Stimulated activated naive B cell treated with anti-CD40 and anti-IgM and Interleukin-4, amounts not matched to agents 10 μg/mL and 1 μg/mL and 100 μg/mL, for 72 hours (primary cell): Measurements from ENCODE around the gene NIN.
A peak's percentile ranks its signal among the peaks of the same experiment; 100 is the strongest.

Experiments used
- ATAC-seq, 2 donors: fragments of 150-1000 bp; cut with Tn5 transposase; replicated peaks; 2 replicates each; pipeline ENCODE4 v1.10.0; 2021; ENCODE audit warnings: moderate library complexity in 1 of 2
- DNase-seq: peaks from one replicate; pipeline ENCODE4 v3.0.0; 2021
- H3K27ac Mint-ChIP-seq: one replicate; pipeline ENCODE4 v1.8.0; 2022; ENCODE audit warnings: mild to moderate bottlenecking, mixed read lengths
- H3K27me3 Mint-ChIP-seq, 2 donors: one replicate each; pipeline ENCODE4 v1.8.0; 2022; ENCODE audit warnings: mixed read lengths in 2 of 2
- H3K36me3 Mint-ChIP-seq, 2 donors: one replicate each; pipeline ENCODE4 v1.8.0; 2022; ENCODE audit warnings: mixed read lengths in 2 of 2, mild to moderate bottlenecking in 1 of 2
- H3K4me1 Mint-ChIP-seq, 2 donors: one replicate each; pipeline ENCODE4 v1.8.0; 2022; ENCODE audit warnings: mixed read lengths in 2 of 2, mild to moderate bottlenecking in 1 of 2
- H3K4me3 Mint-ChIP-seq, 2 donors: one replicate each; pipeline ENCODE4 v1.8.0; 2022; ENCODE audit warnings: mild to moderate bottlenecking in 2 of 2, mixed read lengths in 2 of 2, moderate library complexity in 1 of 2
- H3K9me3 Mint-ChIP-seq, 2 donors: one replicate each; pipeline ENCODE4 v1.8.0; 2022; ENCODE audit warnings: mixed read lengths in 2 of 2, mild to moderate bottlenecking in 1 of 2

Gene NIN

GRCh38 chr14:50736932-50737419, 94.0 kb downstream of the NIN start:
- DNase-seq, result no peak
- no peak overlapping the region for H3K27ac Mint-ChIP-seq
- peak in 1 of 2 donors; percentile 29 for ATAC-seq
- no peak overlapping the region for H3K4me3 Mint-ChIP-seq
- H3K27me3 Mint-ChIP-seq, result no peaks in the 10 kb centered on the region
- H3K9me3 Mint-ChIP-seq, result no peaks in the 10 kb centered on the region
- H3K4me1 Mint-ChIP-seq, result peaks cover 0 to 8% of the 10 kb centered on the region in 2 donors
- peaks cover 26 to 49% of the 10 kb centered on the region in 2 donors for H3K36me3 Mint-ChIP-seq

GRCh38 chr14:50734950-50735695, 95.8 kb downstream of the NIN start:
- Mint-ChIP-seq H3K27me3 (no peaks in the 10 kb centered on the region), H3K36me3 (peaks cover 36 to 55% of the 10 kb centered on the region in 2 donors), H3K4me3 (no peak overlapping the region), H3K9me3 (no peaks in the 10 kb centered on the region), H3K27ac (no peak overlapping the region), H3K4me1 (no peaks in the 10 kb centered on the region)
- ATAC-seq (no peak), DNase-seq (no peak)

DNA sequence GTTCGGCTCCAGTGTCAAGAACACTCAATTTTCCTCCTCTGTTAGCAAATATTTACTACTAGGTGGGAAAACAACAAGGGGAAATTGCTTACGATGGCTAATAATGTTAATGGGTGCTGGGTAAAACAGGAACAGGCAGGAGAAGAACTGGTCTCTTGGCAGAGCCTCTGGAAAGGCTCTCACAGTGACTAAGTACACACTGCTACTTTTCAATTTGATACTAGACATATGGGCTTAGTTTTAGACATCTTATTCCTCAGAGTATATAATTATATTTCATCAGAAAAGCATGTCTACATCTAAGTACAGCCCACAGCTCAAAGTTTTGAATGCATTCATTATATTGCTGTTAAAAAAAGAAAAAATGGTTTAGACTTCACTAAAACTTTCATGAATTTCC, 97.5 kb downstream of the NIN start:
- ATAC-seq, result no peak
- no peaks in the 10 kb centered on the region for H3K9me3 Mint-ChIP-seq
- no peaks in the 10 kb centered on the region for H3K4me1 Mint-ChIP-seq
- no peak overlapping the region for H3K4me3 Mint-ChIP-seq
- peaks cover 38 to 60% of the 10 kb centered on the region in 2 donors for H3K36me3 Mint-ChIP-seq
- DNase-seq, result no peak
- H3K27me3 Mint-ChIP-seq, result no peaks in the 10 kb centered on the region
- no peak overlapping the region for H3K27ac Mint-ChIP-seq

- no peak for ATAC-seq
- Mint-ChIP-seq H3K9me3 (no peaks in the 10 kb centered on the region), H3K4me3 (no peak overlapping the region), H3K27ac (no peak overlapping the region), H3K36me3 (peaks cover 50 to 70% of the 10 kb centered on the region in 2 donors), H3K4me1 (peaks cover 8 to 16% of the 10 kb centered on the region in 2 donors), H3K27me3 (no peaks in the 10 kb centered on the region)
- no peak for DNase-seq
Observed at GRCh38 chr14:50728836-50729235, 102.1 kb downstream of the NIN start.

DNA sequence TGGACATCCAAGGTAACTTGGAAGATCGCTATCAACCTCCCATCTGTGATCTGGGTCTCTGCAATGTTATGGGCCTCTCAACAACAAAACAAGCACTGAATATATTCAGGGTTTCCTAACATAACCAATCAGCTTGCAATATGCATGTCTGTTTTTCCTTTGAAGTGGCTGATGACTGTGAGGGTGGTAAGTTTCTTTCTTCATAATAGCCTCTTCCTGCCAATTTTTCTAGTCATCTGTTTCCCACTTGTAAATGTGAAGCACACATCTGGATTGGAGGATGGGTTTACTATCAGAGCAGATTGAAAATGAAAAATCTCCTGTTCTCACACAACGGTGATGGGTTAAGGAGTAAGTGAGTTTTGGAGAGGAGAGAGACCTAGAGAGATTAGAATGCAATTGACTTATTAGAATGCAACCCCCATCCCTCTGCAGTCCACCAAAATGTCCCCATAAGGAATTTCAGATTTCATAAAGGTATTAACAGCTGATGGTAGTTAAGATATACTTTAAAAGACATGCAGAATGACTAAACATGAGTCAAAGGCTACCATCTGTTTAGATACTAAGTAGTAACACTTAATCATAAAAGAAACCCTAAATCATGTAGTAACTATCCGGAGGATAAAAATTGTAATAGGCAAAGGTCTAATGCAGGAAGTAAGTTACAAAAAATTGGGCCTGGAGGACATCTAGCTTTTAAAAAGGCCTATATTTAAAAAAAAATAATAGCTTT, 104.4 kb downstream of the NIN start:
- Mint-ChIP-seq H3K27me3 (no peaks in the 10 kb centered on the region), H3K4me3 (no peak overlapping the region), H3K36me3 (peaks cover 44 to 66% of the 10 kb centered on the region in 2 donors), H3K9me3 (no peaks in the 10 kb centered on the region), H3K27ac (peak overlapping the region; percentile 67), H3K4me1 (peaks cover 8 to 16% of the 10 kb centered on the region in 2 donors)
- DNase-seq (no peak), ATAC-seq (peak in 1 of 2 donors; percentile 39)

DNA sequence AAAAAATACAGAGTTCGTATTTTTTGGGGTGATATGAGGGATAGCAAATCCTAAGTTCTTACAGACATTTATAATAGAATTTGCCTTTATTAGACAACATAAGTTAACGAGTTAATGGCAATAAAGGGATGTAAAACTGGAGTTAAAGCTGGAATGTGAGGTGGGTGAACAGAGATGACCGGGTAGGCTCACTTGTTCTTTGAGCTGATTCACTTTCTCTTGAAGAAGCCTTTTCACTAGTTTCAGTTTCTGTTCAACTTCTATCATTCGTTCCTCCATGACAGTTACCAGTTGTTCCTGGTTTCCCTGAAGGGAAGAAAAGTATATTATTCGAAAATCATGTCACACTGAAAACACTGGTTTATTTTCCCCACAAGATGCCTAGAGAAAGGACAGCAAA, 105.2 kb downstream of the NIN start:
- Mint-ChIP-seq H3K36me3 (peaks cover 38 to 65% of the 10 kb centered on the region in 2 donors), H3K9me3 (no peaks in the 10 kb centered on the region), H3K4me3 (no peak overlapping the region), H3K27ac (no peak overlapping the region), H3K27me3 (no peaks in the 10 kb centered on the region), H3K4me1 (peaks cover 8 to 16% of the 10 kb centered on the region in 2 donors)
- no peak for ATAC-seq
- DNase-seq, result no peak

- ATAC-seq (no peak), DNase-seq (no peak)
- no peak overlapping the region for H3K4me3 Mint-ChIP-seq
- H3K27ac Mint-ChIP-seq, result peak overlapping the region; percentile 62
- peaks cover 12 to 30% of the 10 kb centered on the region in 2 donors for H3K36me3 Mint-ChIP-seq
- no peaks in the 10 kb centered on the region for H3K9me3 Mint-ChIP-seq
- H3K27me3 Mint-ChIP-seq, result no peaks in the 10 kb centered on the region
- peaks cover 0 to 2% of the 10 kb centered on the region in 2 donors for H3K4me1 Mint-ChIP-seq
Observed at GRCh38 chr14:50719911-50720759, 110.8 kb downstream of the NIN start.

DNA sequence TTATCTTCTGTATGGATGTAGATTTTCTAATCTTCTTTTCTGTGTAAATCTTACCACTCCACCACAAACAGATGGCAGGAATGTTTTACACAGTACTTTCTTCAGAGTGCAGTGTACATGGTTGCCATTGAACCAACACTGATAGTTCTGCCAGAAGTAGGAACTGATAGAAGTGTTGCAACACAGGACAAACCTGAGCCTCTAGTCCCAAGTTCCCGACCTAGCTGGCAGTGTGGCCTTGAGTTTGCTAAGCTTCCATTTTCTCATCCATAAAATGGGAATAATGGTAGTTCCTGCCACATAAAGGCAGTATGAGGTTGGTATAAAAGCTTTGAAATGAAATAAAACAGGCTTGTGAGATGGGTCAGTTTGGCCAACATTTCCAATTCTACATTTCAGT, 112.0 kb downstream of the NIN start:
- Mint-ChIP-seq H3K27ac (no peak overlapping the region), H3K36me3 (peaks cover 6 to 21% of the 10 kb centered on the region in 2 donors), H3K4me1 (peaks cover 0 to 2% of the 10 kb centered on the region in 2 donors), H3K27me3 (no peaks in the 10 kb centered on the region), H3K9me3 (no peaks in the 10 kb centered on the region), H3K4me3 (no peak overlapping the region)
- ATAC-seq (no peak), DNase-seq (no peak)

DNA sequence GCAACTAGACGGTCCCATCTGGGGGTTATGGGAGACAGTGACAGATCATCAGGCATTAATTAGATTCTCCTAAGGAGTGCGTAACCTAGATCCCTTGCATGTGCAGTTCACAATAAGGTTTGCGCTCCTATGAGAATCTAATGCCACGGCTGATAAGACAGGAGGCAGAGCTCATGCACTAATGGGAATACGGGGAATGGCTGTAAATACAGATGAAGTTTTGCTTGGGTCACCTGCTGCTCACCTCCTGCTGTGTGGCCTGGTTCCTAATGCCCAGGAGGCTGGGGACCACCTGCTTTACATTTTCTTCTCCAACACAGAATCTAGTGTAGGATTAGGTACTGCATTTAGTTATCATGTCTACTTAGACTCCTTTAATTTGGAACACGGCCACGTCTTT, 113.2 kb downstream of the NIN start:
- H3K4me1 Mint-ChIP-seq, result peaks cover 0 to 2% of the 10 kb centered on the region in 2 donors
- no peak overlapping the region for H3K4me3 Mint-ChIP-seq
- ATAC-seq (no peak), DNase-seq (no peak)
- H3K9me3 Mint-ChIP-seq, result no peaks in the 10 kb centered on the region
- H3K27me3 Mint-ChIP-seq, result no peaks in the 10 kb centered on the region
- peaks cover 4 to 16% of the 10 kb centered on the region in 2 donors for H3K36me3 Mint-ChIP-seq
- peak overlapping the region; percentile 9 for H3K27ac Mint-ChIP-seq

DNA sequence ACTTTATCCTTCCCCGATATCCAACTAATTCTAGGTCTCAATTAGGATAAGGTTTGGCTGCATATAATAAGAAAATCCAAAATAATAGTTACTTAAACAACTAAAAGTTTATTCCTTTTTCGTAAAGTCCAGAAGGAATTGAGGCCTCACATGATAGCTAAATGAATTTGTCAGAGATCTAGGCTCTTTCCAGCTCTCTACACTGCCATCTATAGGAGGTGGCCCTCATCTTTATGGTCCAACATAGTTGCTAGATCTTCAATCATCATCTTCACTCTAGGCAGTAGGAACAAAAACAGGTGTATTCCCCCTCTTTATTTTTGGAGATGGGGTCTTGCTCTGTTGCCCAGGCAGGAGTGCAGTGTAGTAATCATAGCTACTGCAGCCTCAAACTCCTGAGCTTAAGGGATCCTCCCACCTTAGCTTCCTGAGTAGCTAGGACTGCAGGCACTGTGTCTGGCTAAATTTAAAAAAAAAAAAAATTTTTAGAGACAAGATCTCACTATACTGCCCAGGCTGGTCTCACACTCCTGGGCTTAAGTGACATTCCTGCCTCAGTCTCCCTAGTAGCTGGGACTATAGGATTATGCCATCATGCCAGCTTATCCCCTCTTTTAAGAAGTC, 116.4 kb downstream of the NIN start:
- no peak overlapping the region for H3K4me3 Mint-ChIP-seq
- peak; percentile 68 to 74 for ATAC-seq
- H3K4me1 Mint-ChIP-seq, result no peaks in the 10 kb centered on the region
- H3K27ac Mint-ChIP-seq, result no peak overlapping the region
- no peaks in the 10 kb centered on the region for H3K9me3 Mint-ChIP-seq
- no peak for DNase-seq
- H3K27me3 Mint-ChIP-seq, result no peaks in the 10 kb centered on the region
- H3K36me3 Mint-ChIP-seq, result no peaks in the 10 kb centered on the region

DNA sequence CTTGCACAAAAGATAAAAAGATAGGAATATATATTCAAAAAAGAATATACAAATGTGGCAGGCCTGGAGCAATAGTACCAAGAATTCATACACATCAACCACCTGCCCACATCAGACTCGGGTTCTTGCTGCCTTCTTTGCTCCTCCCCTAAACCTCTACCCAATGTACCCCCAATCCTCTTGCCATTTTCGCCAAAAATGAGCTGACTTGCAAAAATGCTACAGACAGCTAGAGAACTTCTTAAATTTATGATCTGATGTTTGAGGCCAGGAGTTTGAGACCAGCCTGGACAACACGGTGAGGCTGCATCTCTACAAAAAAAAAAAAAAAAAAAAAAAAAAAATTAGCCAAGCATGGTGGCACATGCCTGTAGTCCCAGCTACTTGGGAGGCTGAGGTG, 119.9 kb downstream of the NIN start:
- H3K27ac Mint-ChIP-seq, result no peak overlapping the region
- DNase-seq, result no peak
- no peaks in the 10 kb centered on the region for H3K27me3 Mint-ChIP-seq
- ATAC-seq, result no peak
- H3K9me3 Mint-ChIP-seq, result no peaks in the 10 kb centered on the region
- H3K4me1 Mint-ChIP-seq, result no peaks in the 10 kb centered on the region
- H3K4me3 Mint-ChIP-seq, result no peak overlapping the region
- no peaks in the 10 kb centered on the region for H3K36me3 Mint-ChIP-seq

GRCh38 chr14:50705026-50705593, 125.9 kb downstream of the NIN start:
- Mint-ChIP-seq H3K9me3 (peaks cover 0 to 2% of the 10 kb centered on the region in 2 donors), H3K4me1 (no peaks in the 10 kb centered on the region), H3K4me3 (no peak overlapping the region), H3K27me3 (no peaks in the 10 kb centered on the region), H3K36me3 (no peaks in the 10 kb centered on the region), H3K27ac (no peak overlapping the region)
- ATAC-seq (no peak), DNase-seq (no peak)

DNA sequence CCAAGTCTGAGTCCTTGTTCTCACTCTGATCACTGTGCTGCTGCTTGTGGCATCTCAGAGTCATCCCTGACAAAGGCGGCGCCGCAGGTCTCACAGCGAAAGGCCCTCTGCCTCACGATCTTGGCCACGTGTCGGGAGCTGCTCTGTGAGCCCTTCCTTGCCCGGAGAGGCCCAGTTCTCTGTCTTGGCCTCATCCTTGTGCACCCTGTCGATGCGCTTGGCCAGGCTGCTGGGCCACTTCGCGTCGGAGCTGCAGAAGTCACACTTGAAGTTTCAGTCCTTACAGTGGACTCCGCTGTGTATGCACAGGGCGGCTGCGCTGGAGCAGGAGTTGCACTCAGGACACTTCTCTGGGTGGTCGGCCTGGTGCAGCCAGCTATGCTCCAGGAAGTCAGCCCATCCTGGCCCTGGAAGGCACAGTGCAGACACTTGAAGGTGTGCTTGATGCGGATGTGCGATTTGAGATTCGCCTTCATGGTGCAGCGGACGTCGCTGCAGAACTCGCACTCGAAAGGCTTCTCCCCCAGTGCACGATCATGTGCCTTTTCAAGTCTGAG, 126.4 kb downstream of the NIN start:
- Mint-ChIP-seq H3K9me3 (peaks cover 4 to 7% of the 10 kb centered on the region in 2 donors), H3K36me3 (no peaks in the 10 kb centered on the region), H3K27ac (no peak overlapping the region), H3K27me3 (no peaks in the 10 kb centered on the region), H3K4me1 (no peaks in the 10 kb centered on the region), H3K4me3 (no peak overlapping the region)
- DNase-seq (no peak), ATAC-seq (no peak)
